Glutamatergic neuron (in vitro differentiated cells): ENCODE results near the gene SFXN4. TPM values are rescaled to one million over a fixed set of nuclear protein-coding genes. Genes with fewer than 3 reads are reported as not detected.

Experiments
- DNase-seq: peaks from one replicate; pipeline ENCODE4 v3.0.0; 2022
- H3K27ac Mint-ChIP-seq: one replicate; pipeline ENCODE4 v1.8.0; 2020; ENCODE audit warnings: mild to moderate bottlenecking, mixed read lengths, inconsistent platforms; ENCODE audit not compliant: unreplicated experiment
- H3K27me3 Mint-ChIP-seq: one replicate; pipeline ENCODE4 v1.8.0; 2020; ENCODE audit warnings: mild to moderate bottlenecking, moderate library complexity, mixed read lengths, inconsistent platforms; ENCODE audit not compliant: unreplicated experiment
- H3K36me3 Mint-ChIP-seq: one replicate; pipeline ENCODE4 v1.8.0; 2020; ENCODE audit warnings: mild to moderate bottlenecking, mixed read lengths, inconsistent platforms; ENCODE audit not compliant: unreplicated experiment
- H3K4me1 Mint-ChIP-seq: one replicate; pipeline ENCODE4 v1.8.0; 2020; ENCODE audit warnings: mild to moderate bottlenecking, low read depth, mixed read lengths, inconsistent platforms; ENCODE audit not compliant: unreplicated experiment
- H3K4me3 Mint-ChIP-seq: one replicate; pipeline ENCODE4 v1.8.0; 2020; ENCODE audit warnings: mild to moderate bottlenecking, mixed read lengths, inconsistent platforms; ENCODE audit not compliant: unreplicated experiment
- H3K9me3 Mint-ChIP-seq: one replicate; pipeline ENCODE4 v1.8.0; 2020; ENCODE audit warnings: mild to moderate bottlenecking, moderate library complexity, mixed read lengths, inconsistent platforms; ENCODE audit not compliant: unreplicated experiment
- CTCF ChIP-seq: fragments of 200-600 bp; sonication (generic); IDR thresholded peaks from one replicate; pipeline ENCODE4 v1.5.0; 2021; ENCODE audit not compliant: partially characterized antibody, unreplicated experiment
- total RNA-seq: library from RNA; stranded (reverse); fragmentation: NEBNext Ultra II Directional; extraction: Animal tissue kit (Norgen Biotek cat#: 25700); gene quantifications from one replicate; pipeline ENCODE4 v1.2.1, GENCODE V29; 2021; ENCODE audit not compliant: unreplicated experiment

The SFXN4 gene
- total RNA-seq, 1 donor from 2014 or later = 12.2 TPM

GRCh38 chr10:119207366-119207666 is 41.8 kb upstream of the SFXN4 start, which contains the start of gene GRK5:
GRK5 (plus strand) TSS chr10:119207571; CDS start chr10:119207918, 347 bp downstream.
- peaks cover 25% of the 10 kb centered on the region for H3K4me1 Mint-ChIP-seq

GRCh38 chr10:119206603-119207365 is 41.3 kb upstream of the SFXN4 start:
- Mint-ChIP-seq H3K9me3 (peaks cover 13% of the 10 kb centered on the region), H3K4me3 (peak overlapping the region; percentile 92), H3K4me1 (peaks cover 20% of the 10 kb centered on the region), H3K36me3 (no peaks in the 10 kb centered on the region), H3K27ac (peak overlapping the region; percentile 97), H3K27me3 (peaks cover 14% of the 10 kb centered on the region)
- peak; percentile 85 for DNase-seq
- TF ChIP-seq CTCF = peak; percentile 76

More at GRCh38 chr10:119207366-119207666, 41.8 kb upstream of the SFXN4 start, which contains the start of gene GRK5:
- TF ChIP-seq CTCF = no peak
- DNase-seq = peak; percentile 96
- H3K9me3 Mint-ChIP-seq = peaks cover 15% of the 10 kb centered on the region
- peak within 1 kb of the TSS; percentile 98 for H3K27ac Mint-ChIP-seq
- peaks cover 14% of the 10 kb centered on the region for H3K27me3 Mint-ChIP-seq
- no peaks in the 10 kb centered on the region for H3K36me3 Mint-ChIP-seq
- peak within 1 kb of the TSS; percentile 99 for H3K4me3 Mint-ChIP-seq

GRCh38 chr10:119205894-119206602 is 40.5 kb upstream of the SFXN4 start:
- DNase-seq = peak; percentile 42
- Mint-ChIP-seq H3K27ac (peak overlapping the region; percentile 97), H3K9me3 (peaks cover 13% of the 10 kb centered on the region), H3K4me1 (peaks cover 13% of the 10 kb centered on the region), H3K36me3 (no peaks in the 10 kb centered on the region), H3K27me3 (peaks cover 14% of the 10 kb centered on the region), H3K4me3 (peak overlapping the region; percentile 92)
- no peak for TF ChIP-seq CTCF

GRCh38 chr10:119203006-119203405 is 37.5 kb upstream of the SFXN4 start:
- Mint-ChIP-seq H3K9me3 (peaks cover 5% of the 10 kb centered on the region), H3K4me1 (peaks cover 12% of the 10 kb centered on the region), H3K4me3 (no peak overlapping the region), H3K27me3 (peaks cover 7% of the 10 kb centered on the region), H3K27ac (no peak overlapping the region), H3K36me3 (no peaks in the 10 kb centered on the region)
- no peak for TF ChIP-seq CTCF
- DNase-seq = no peak

- Mint-ChIP-seq H3K9me3 (peaks cover 3% of the 10 kb centered on the region), H3K4me3 (no peak overlapping the region), H3K4me1 (peaks cover 10% of the 10 kb centered on the region), H3K27me3 (peaks cover 4% of the 10 kb centered on the region), H3K36me3 (no peaks in the 10 kb centered on the region), H3K27ac (no peak overlapping the region)
- no peak for DNase-seq
- no peak for TF ChIP-seq CTCF
These were observed 35.7 kb upstream of the SFXN4 start for GRCh38 chr10:119201233-119201632.
